ENCODE data around the gene EFCAB9.

- no peak for TF ChIP-seq POLR2AphosphoS5 (IDR thresholded peaks at IDR 0.05; ENCODE audit: low read depth, low read length)
- no peak for TF ChIP-seq CTCF (IDR thresholded peaks at IDR 0.05)
- no peak for TF ChIP-seq YY1 (IDR thresholded peaks at IDR 0.05; ENCODE audit: low read depth)
- no peak for TF ChIP-seq TAF1 (IDR thresholded peaks at IDR 0.05; ENCODE audit: borderline replicate concordance, low read depth, low read length)
- TF ChIP-seq GABPA (IDR thresholded peaks at IDR 0.05; ENCODE audit: low read depth) = no peak
- no peak for TF ChIP-seq FOXM1 (IDR thresholded peaks at IDR 0.05; ENCODE audit: low read depth)
- no peak for TF ChIP-seq RAD21 (IDR thresholded peaks at IDR 0.05; ENCODE audit: low read length)
- TF ChIP-seq REST (IDR thresholded peaks at IDR 0.05; ENCODE audit: low read depth, low read length) = no peak
- TF ChIP-seq JUND (IDR thresholded peaks at IDR 0.05) = no peak
Observed at GRCh38 chr5:172238334-172238733, 44.4 kb downstream of the EFCAB9 start.
